Thoracic aorta endothelial cell (primary cell): ENCODE measurements around the gene SERINC4. TPM values are rescaled to one million over a fixed set of nuclear protein-coding genes. Genes with fewer than 3 reads are reported as not detected.

Source experiments
- small RNA-seq: library from RNA; depleted of rRNA; stranded (forward); fragments of <200 nt; gene quantifications from one replicate; pipeline ENCODE3, GENCODE V24; 2012
- total RNA-seq: library from RNA; depleted of rRNA; stranded (reverse); fragments of >200 nt; gene quantifications from 2 replicates; pipeline ENCODE4 v1.2.3, GENCODE V29; 2012

Gene SERINC4
- not detected in 2 replicates for total RNA-seq

GRCh38 chr15:43799945-43800285, at the start of gene SERINC4:
TSS of gene SERINC4 (minus strand) at chr15:43800220. CDS start at chr15:43799986, 234 bp downstream.

GRCh38 chr15:43826508-43827341, 26.7 kb upstream of the SERINC4 start, which contains the start of gene WDR76:
TSS of gene WDR76 (plus strand) at chr15:43827002. CDS start at chr15:43827033, 31 bp downstream.

DNA sequence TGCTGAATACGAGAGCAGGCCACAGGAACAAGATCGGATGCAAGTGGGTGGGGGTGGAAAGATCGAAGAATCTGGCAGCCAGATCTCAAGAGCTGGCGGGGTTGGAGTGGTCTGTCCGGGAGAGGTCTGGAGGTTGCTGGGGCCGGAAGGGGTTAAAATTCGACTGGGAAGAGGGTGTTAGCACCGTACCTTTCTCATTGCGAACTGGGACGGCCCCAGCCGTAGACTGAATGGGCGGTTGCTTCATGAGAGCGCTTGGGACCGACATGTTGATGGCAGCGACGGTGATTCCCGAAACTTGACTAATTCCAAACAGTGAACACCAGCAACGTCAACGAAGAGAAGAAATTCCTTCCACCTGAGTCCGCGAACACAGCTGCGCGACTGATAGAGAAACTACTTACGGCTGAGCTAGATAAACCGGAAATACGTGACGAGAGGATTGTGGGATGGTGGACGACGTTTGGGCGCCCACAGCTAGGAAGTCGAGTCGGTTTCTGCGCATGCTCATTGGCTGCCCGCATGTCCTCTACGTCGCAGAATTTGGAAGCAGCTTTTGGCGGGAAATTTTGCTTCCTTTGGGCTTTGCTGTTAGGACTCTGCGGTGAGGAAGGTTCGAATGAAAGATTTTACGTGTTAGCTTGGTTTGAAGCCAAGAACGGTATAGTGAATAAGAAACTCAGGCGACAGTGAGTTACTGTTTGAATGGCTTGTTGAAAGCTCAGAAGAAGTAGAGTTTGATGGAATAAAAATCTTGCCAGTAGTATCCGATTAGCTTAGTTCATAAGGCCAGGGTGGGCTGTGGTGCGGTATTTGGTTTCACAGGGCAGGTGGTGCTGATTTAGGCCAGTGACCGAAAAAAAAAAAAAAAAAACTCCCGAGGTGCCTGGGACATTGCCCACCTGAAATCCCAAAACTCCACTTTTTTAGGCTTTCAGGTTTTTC, 24.6 kb upstream of the SERINC4 start, which contains the start of gene MFAP1:
Gene MFAP1 (minus strand): TSS at position 389 of the 945 bp plus-strand sequence. CDS start 121 bp downstream, at position 268.

GRCh38 chr15:43800286-43801141, 494 bp upstream of the SERINC4 start, which contains the start of gene HYPK:
TSS of gene HYPK (plus strand) at chr15:43800599. CDS start at chr15:43800623, 24 bp downstream.

GRCh38 chr15:43791993-43792760, 7.8 kb downstream of the SERINC4 start, which contains the start of gene SERF2:
TSS of gene SERF2 (plus strand) at chr15:43792320. CDS start at chr15:43792377, 57 bp downstream.

DNA sequence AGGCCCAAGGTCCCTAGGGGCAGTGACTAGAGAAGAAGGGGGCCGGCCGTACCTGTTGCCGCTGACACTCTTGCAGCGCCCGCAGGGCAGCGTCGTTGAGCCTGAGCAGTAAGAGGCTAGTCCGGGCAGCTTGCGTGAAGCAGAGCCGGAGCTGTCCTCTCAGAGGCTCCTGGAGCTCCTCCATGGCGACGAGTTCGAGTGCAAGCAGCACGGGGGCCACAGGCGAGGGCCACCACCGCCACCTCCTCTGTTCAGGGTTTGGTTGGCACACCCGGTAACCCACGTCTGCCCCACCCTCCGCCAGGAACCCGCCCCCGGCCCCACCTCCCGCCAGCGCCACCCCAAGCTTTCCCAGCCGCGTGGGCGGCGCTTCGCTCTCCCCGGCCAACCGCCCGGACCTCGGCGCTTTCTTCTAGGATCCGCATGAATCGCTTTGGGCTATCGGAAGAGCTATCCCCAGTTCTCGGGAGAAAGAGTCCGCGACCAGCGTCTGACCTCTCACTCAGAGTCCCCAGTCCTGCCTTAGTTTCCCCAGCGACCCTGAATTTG, 23.2 kb downstream of the SERINC4 start, which contains the start of gene ELL3:
Gene ELL3 (minus strand): TSS at position 249 of the 549 bp plus-strand sequence. CDS start 65 bp downstream, at position 184.

DNA sequence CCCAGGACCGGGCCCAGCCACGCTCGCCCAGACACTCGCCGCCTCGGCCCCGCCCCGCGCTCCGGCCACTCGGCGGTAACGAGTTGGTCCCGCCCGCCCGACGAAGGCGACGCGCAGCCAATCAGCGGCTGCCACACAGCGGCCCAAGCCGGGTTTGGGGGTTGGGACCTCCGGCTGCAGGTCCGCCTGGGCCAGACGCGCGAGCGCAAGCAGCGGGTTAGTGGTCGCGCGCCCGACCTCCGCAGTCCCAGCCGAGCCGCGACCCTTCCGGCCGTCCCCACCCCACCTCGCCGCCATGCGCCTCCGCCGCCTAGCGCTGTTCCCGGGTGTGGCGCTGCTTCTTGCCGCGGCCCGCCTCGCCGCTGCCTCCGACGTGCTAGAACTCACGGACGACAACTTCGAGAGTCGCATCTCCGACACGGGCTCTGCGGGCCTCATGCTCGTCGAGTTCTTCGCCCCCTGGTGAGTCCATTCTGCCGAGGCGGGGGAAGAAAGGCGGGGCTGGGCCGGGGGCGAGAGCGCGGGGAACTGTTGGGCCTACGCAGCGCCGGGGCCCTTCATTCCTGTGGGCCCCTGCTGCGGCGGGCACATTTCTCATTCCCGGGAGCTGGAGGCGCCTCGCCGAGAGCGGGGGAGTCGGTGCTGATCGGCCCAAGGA, 53.6 kb downstream of the SERINC4 start, which contains the start of gene PDIA3:
Gene PDIA3 (plus strand): TSS at position 194 of the 658 bp plus-strand sequence. CDS start 102 bp downstream, at position 296.

Small RNAs within 50 kb of the gene (small RNA-seq; reads per million reads assigned to genes)
- not detected for gene MIR1282

Other genes with a start within 250 kb of the SERINC4 start
- gene PPIP5K1, start 210.0 kb downstream of the SERINC4 start, total RNA-seq, result 27.3 and 32.3 TPM in 2 replicates
- gene CKMT1B, start 206.2 kb downstream of the SERINC4 start, total RNA-seq, result not detected in 2 replicates
- not detected in 2 replicates for gene STRC, start 181.4 kb downstream of the SERINC4 start, total RNA-seq
- 2.1 and 2.4 TPM in 2 replicates for gene CATSPER2, start 151.4 kb downstream of the SERINC4 start, total RNA-seq
- not detected in 2 replicates for gene CKMT1A, start 106.4 kb downstream of the SERINC4 start, total RNA-seq
- gene PDIA3, start 53.8 kb downstream of the SERINC4 start, total RNA-seq, result 313 and 329 TPM in 2 replicates
- gene ELL3, start 23.3 kb downstream of the SERINC4 start, total RNA-seq, result 0.53 and 2.0 TPM in 2 replicates
- gene SERF2, start 7.9 kb downstream of the SERINC4 start, total RNA-seq, result 238 and 257 TPM in 2 replicates
- 8.8 and 11.0 TPM in 2 replicates for gene HYPK, start 379 bp upstream of the SERINC4 start, total RNA-seq
- 28.4 and 32.7 TPM in 2 replicates for gene MFAP1, start 24.5 kb upstream of the SERINC4 start, total RNA-seq
- 26.7 and 42.7 TPM in 2 replicates for gene WDR76, start 26.8 kb upstream of the SERINC4 start, total RNA-seq